T47D (cell line): ENCODE measurements around the gene HMCES.
"Not testable (repeated sequence)": the region's sequence is repeated elsewhere in the genome, so short reads cannot be mapped to it uniquely, and the experiment has no call there.

Source experiments
- DNase-seq, 2 experiments: peaks; one replicate each; pipeline versions ENCODE4 v3.0.0 to v3.0.0-alpha.2; 2011 to 2012; ENCODE audit warnings: low read depth in 1 of 2, low spot score in 1 of 2
- JUND ChIP-seq: IDR thresholded peaks from 2 replicates; pipeline ENCODE4 v1.6.1; 2012; ENCODE audit warnings: low read depth
- in situ Hi-C: cut with HindIII; loops from 2 replicates; pipeline ENCODE4 v1.10.0; 2016; ENCODE audit warnings: low sequenced_read_pairs, low pct_unique_long_range_greater_than_20kb

The HMCES gene

GRCh38 chr3:129343643-129344360 lies 65.1 kb downstream of the HMCES start:
- in situ Hi-C loops, result no loop called here
- TF ChIP-seq JUND, result no peak
- DNase-seq, result no peak

- in situ Hi-C loops, result no loop called here
- no peak for DNase-seq
- TF ChIP-seq JUND, result no peak
These were observed 66.0 kb downstream of the HMCES start for GRCh38 chr3:129344540-129345220.

- no peak for DNase-seq
- in situ Hi-C loops, result no loop called here
- TF ChIP-seq JUND, result no peak
These were observed 66.6 kb downstream of the HMCES start for GRCh38 chr3:129345281-129345680.

- in situ Hi-C loops, result no loop called here
- no peak for DNase-seq
- TF ChIP-seq JUND, result no peak
These were observed 67.3 kb downstream of the HMCES start for GRCh38 chr3:129345971-129346370.

GRCh38 chr3:129346695-129347457 lies 68.2 kb downstream of the HMCES start:
- in situ Hi-C loops, result no loop called here
- DNase-seq, result no peak
- no peak for TF ChIP-seq JUND

- in situ Hi-C loops, result no loop called here
- DNase-seq, result no peak
- TF ChIP-seq JUND, result no peak
These were observed 68.8 kb downstream of the HMCES start for GRCh38 chr3:129347458-129347845.

GRCh38 chr3:129348734-129349133 lies 70.1 kb downstream of the HMCES start:
- TF ChIP-seq JUND, result no peak
- no peak for DNase-seq
- in situ Hi-C loops, result no loop called here

GRCh38 chr3:129349169-129349568 lies 70.5 kb downstream of the HMCES start:
- in situ Hi-C loops, DNase-seq: not testable (repeated sequence)

- DNase-seq, result no peak
- no peak for TF ChIP-seq JUND
- in situ Hi-C loops, result no loop called here
These were observed 71.1 kb downstream of the HMCES start for GRCh38 chr3:129349791-129350190.

GRCh38 chr3:129352045-129352444 lies 73.4 kb downstream of the HMCES start:
- no peak for TF ChIP-seq JUND
- DNase-seq, result peak in 1 of 2 experiments; percentile 30
- in situ Hi-C loops, result no loop called here

- TF ChIP-seq JUND, result no peak
- in situ Hi-C loops, result no loop called here
- DNase-seq, result no peak
These were observed 74.2 kb downstream of the HMCES start for GRCh38 chr3:129352650-129353588.

GRCh38 chr3:129353589-129353941 lies 74.9 kb downstream of the HMCES start:
- no peak for TF ChIP-seq JUND
- no peak for DNase-seq

More at GRCh38 chr3:129353589-129353941, 74.9 kb downstream of the HMCES start:
- in situ Hi-C loops, result no loop called here
